Measurements from ENCODE around the gene TMEM260.
"Not testable (repeated sequence)": the region's sequence is repeated elsewhere in the genome, so short reads cannot be mapped to it uniquely, and the experiment has no call there.

Gene TMEM260

GRCh38 chr14:56686416-56686815, 106.8 kb downstream of the TMEM260 start:
- Histone ChIP-seq H3K9me3 (ENCODE audit: insufficient read depth, low read depth, low read length) (no peaks in the 10 kb centered on the region), H3K27me3 (ENCODE audit: insufficient read depth, low read length) (no peaks in the 10 kb centered on the region), H3K36me3 (ENCODE audit: insufficient read depth, low read depth, low read length) (no peaks in the 10 kb centered on the region), H3K4me1 (ENCODE audit: insufficient read depth, low read length) (peaks cover 19% of the 10 kb centered on the region; the same call in 1 of the 2 replicates), H3K9ac (ENCODE audit: low read depth, low read length) (no peak overlapping the region), H3K4me3 (ENCODE audit: low read length) (no peak overlapping the region), H3K27ac (ENCODE audit: low read length) (no peak overlapping the region)

GRCh38 chr14:56687123-56687522, 107.5 kb downstream of the TMEM260 start:
- Histone ChIP-seq H3K4me3 (ENCODE audit: low read length) (no peak overlapping the region), H3K9me3 (ENCODE audit: insufficient read depth, low read depth, low read length) (no peaks in the 10 kb centered on the region), H3K27me3 (ENCODE audit: insufficient read depth, low read length) (no peaks in the 10 kb centered on the region), H3K27ac (ENCODE audit: low read length) (no peak overlapping the region), H3K4me1 (ENCODE audit: insufficient read depth, low read length) (peaks cover 22% of the 10 kb centered on the region; the same call in 1 of the 2 replicates), H3K36me3 (ENCODE audit: insufficient read depth, low read depth, low read length) (no peaks in the 10 kb centered on the region), H3K9ac (ENCODE audit: low read depth, low read length) (no peak overlapping the region)

DNA sequence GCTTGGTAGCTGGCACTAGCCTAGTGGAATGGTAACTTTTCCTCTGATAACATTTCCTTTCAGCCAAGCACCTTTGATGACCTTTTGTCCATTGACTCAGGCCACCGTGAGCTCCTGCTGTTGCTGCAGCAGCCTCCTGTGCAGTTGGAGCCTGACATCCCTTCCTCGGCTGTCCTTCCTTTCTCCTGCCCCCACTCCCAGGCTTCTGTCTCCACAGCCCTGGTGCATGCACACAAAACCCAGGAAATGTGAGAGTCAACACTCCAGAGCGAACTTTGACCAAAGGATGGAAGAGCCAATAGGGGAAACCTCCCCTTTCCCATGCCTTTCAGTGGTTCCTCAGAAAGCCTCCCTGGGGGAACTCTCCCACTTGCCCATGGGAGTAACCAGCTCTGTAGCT, 115.0 kb downstream of the TMEM260 start:
- Histone ChIP-seq H3K4me1 (ENCODE audit: insufficient read depth, low read length) (peaks cover 15% of the 10 kb centered on the region; the same call in 1 of the 2 replicates), H3K27me3 (ENCODE audit: insufficient read depth, low read length) (no peaks in the 10 kb centered on the region), H3K4me3 (ENCODE audit: low read length) (no peak overlapping the region), H3K36me3 (ENCODE audit: insufficient read depth, low read depth, low read length) (no peaks in the 10 kb centered on the region), H3K9me3 (ENCODE audit: insufficient read depth, low read depth, low read length) (no peaks in the 10 kb centered on the region), H3K9ac (ENCODE audit: low read depth, low read length) (no peak overlapping the region), H3K27ac (ENCODE audit: low read length) (no peak overlapping the region)

DNA sequence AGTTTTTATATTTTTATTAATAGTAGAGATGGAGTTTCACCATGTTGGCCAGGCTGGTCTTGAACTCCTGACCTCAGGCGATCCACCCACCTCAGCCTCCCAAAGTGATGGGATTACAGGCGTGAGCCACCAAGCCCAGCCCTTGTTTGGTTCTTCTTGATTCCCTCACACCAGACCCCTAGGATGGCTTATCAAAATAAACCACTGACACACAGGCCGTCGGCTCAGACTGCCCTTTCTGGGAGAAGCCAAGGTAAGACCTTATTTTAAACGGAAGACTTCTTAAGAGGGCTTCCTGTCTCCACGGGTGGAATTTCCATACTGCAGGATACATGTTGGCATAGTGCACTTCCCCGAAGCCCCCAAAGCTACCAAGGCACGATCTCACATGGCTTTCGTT, 115.6 kb downstream of the TMEM260 start:
- not testable (repeated sequence) for H3K9ac ChIP-seq (ENCODE audit: low read depth, low read length); H3K27me3 ChIP-seq (ENCODE audit: insufficient read depth, low read length); H3K27ac ChIP-seq (ENCODE audit: low read length); H3K4me3 ChIP-seq (ENCODE audit: low read length); H3K9me3 ChIP-seq (ENCODE audit: insufficient read depth, low read depth, low read length); H3K36me3 ChIP-seq (ENCODE audit: insufficient read depth, low read depth, low read length)
- peaks cover 15% of the 10 kb centered on the region; the same call in 1 of the 2 replicates for H3K4me1 ChIP-seq (ENCODE audit: insufficient read depth, low read length)

Data from iPS-20b (cell line).